Ascending aorta (tissue), 2 donors: ENCODE results near the gene FAF2. TPM values are rescaled to one million over a fixed set of nuclear protein-coding genes. Genes with fewer than 3 reads are reported as not detected.

ENCODE experiments used
- DNase-seq, 2 donors: peaks; one replicate each; pipeline ENCODE4 v3.0.0-alpha.2; 2019; ENCODE audit warnings: low spot score in 2 of 2
- H3K27ac ChIP-seq, 2 donors: fragments of 200-600 bp; sonication (generic); one replicate each; pipeline ENCODE4 v1.5.1; 2016 to 2017; ENCODE audit warnings: mild to moderate bottlenecking in 1 of 2
- H3K27me3 ChIP-seq: fragments of 200-600 bp; sonication (generic); one replicate; pipeline ENCODE4 v1.5.1; 2017
- H3K36me3 ChIP-seq, 2 donors: fragments of 200-600 bp; sonication (generic); one replicate each; pipeline ENCODE4 v1.5.1; 2016
- H3K4me1 ChIP-seq, 2 donors: fragments of 200-600 bp; sonication (generic); one replicate each; pipeline ENCODE4 v1.5.1; 2016 to 2017; ENCODE audit warnings: mild to moderate bottlenecking in 1 of 2
- H3K4me3 ChIP-seq, 2 donors: fragments of 200-600 bp; sonication (generic); one replicate each; pipeline ENCODE4 v1.5.1; 2016 to 2017; ENCODE audit warnings: mild to moderate bottlenecking in 1 of 2
- H3K9me3 ChIP-seq, 2 donors: fragments of 200-600 bp; sonication (generic); one replicate each; pipeline ENCODE4 v1.5.1; 2016
- CTCF ChIP-seq, 3 experiments: fragments of 200-600 bp in 2 of 3; fragments of 450-650 bp in 1 of 3; sonication (generic) in 2 of 3; IDR thresholded peaks; one replicate each; pipeline ENCODE4 v1.5.1; 2016 to 2019; ENCODE audit warnings: antibody characterized with exemption in 3 of 3, mild to moderate bottlenecking in 1 of 3, moderate library complexity in 1 of 3
- intact Hi-C: fragments of 100-400 bp; cut with DNase I; formaldehyde crosslinking; loops from one replicate; pipeline ENCODE4 v1.15.1; 2023
- total RNA-seq: library from RNA; depleted of rRNA; stranded (reverse); fragments of >200 nt; gene quantifications from one replicate; pipeline ENCODE4 v1.1.0, GENCODE V29; 2016

Gene FAF2
- total RNA-seq, 1 donor from 2014 or later: 18.7 TPM

GRCh38 chr5:176536132-176536901 is 88.1 kb downstream of the FAF2 start:
- Histone ChIP-seq H3K9me3 (no peaks in the 10 kb centered on the region), H3K27me3 (no peaks in the 10 kb centered on the region), H3K36me3 (peaks cover 9 to 12% of the 10 kb centered on the region in 2 donors), H3K4me1 (peaks cover 10 to 39% of the 10 kb centered on the region in 2 donors), H3K27ac (peak overlapping the region; percentile 91 to 97), H3K4me3 (peak overlapping the region; percentile 76 to 85)
- no peak for TF ChIP-seq CTCF (IDR thresholded peaks at IDR 0.05)
- intact Hi-C loops: loop anchor here (5.0 kb wide), 1 partner anchor 471 kb away; the partner anchor contains the start of gene UIMC1
- peak in 1 of 2 donors; percentile 89 for DNase-seq

DNA sequence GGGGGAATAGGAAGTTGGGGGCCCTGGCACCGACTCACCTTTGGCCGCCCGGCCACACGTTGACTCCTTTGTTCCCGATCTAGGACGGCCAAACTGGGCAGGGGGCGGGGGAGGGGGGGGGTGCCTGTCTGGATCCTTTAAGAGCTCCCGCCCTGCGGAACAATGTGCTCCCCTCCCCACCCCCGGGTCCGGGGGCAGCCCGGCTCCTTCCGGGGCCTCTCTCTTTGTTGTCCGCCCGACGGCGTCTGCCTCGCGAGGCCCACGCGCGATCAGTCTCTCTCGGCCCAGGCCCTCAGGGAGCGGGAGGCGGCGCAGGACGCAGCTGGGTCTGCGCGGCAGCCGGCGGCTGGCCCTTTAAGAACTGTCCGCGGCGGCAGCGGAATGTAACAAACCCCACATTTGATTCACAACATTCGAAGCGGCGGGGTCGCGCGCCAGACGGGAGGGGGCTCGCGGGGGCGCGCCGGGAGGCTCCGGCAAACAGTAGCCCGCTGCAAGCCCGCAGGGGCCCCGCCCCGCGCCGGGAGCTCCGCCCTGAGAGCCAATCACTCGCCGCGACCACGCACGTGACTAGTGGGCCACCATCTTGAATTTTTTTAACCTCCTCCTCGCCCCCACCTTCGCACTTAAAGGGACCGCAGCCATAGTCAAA is 88.8 kb downstream of the FAF2 start, which contains the start of gene RNF44:
Gene RNF44, minus strand, starts transcription at position 501 of the 652 bp plus-strand sequence. CDS start 4,930 bp downstream, outside the sequence.
- H3K4me1 ChIP-seq: peaks cover 10 to 39% of the 10 kb centered on the region in 2 donors
- intact Hi-C loops: loop anchor here (1.0 to 5.0 kb wide), 5 partner anchors 89 to 470 kb away; partner anchors contain the start of genes CLTB, FAF2, TSPAN17 and UIMC1

GRCh38 chr5:176537554-176538229 is 89.5 kb downstream of the FAF2 start:
- no peak for TF ChIP-seq CTCF (IDR thresholded peaks at IDR 0.05)
- Histone ChIP-seq H3K4me1 (peaks cover 10 to 41% of the 10 kb centered on the region in 2 donors), H3K9me3 (no peaks in the 10 kb centered on the region), H3K27ac (peak overlapping the region; percentile 91 to 97), H3K36me3 (peaks cover 0 to 2% of the 10 kb centered on the region in 2 donors), H3K27me3 (no peaks in the 10 kb centered on the region), H3K4me3 (peak overlapping the region; percentile 76 to 85)
- intact Hi-C loops: loop anchor here (1.0 to 5.0 kb wide), 5 partner anchors 89 to 470 kb away; partner anchors contain the start of genes CLTB, FAF2, TSPAN17 and UIMC1
- DNase-seq: peak; percentile 100

More for the DNA sequence above, 88.8 kb downstream of the FAF2 start, which contains the start of gene RNF44:
- Histone ChIP-seq H3K9me3 (no peaks in the 10 kb centered on the region), H3K27me3 (no peaks in the 10 kb centered on the region), H3K27ac (peak within 1 kb of the TSS; percentile 91 to 97), H3K36me3 (peaks cover 2 to 5% of the 10 kb centered on the region in 2 donors), H3K4me3 (peak within 1 kb of the TSS; percentile 76 to 85)
- peak; percentile 95 to 99 for DNase-seq
- TF ChIP-seq CTCF (IDR thresholded peaks at IDR 0.05): no peak

- intact Hi-C loops: loop anchor here (5.0 kb wide), 1 partner anchor 469 kb away; the partner anchor contains the start of gene UIMC1
- DNase-seq: no peak
- Histone ChIP-seq H3K36me3 (no peaks in the 10 kb centered on the region), H3K4me1 (peaks cover 10 to 38% of the 10 kb centered on the region in 2 donors), H3K4me3 (peak overlapping the region; percentile 76 to 85), H3K9me3 (no peaks in the 10 kb centered on the region), H3K27me3 (no peaks in the 10 kb centered on the region), H3K27ac (peak overlapping the region; percentile 91 to 97)
- no peak for TF ChIP-seq CTCF (IDR thresholded peaks at IDR 0.05)
These were observed 90.2 kb downstream of the FAF2 start for GRCh38 chr5:176538230-176538988.
